Ureter (tissue), 1 donor: ENCODE measurements around the gene CNTNAP5. TPM values are rescaled to one million over a fixed set of nuclear protein-coding genes. Genes with fewer than 3 reads are reported as not detected.

Source experiments
- DNase-seq: peaks from one replicate; pipeline ENCODE4 v3.0.0-alpha.2; 2020; ENCODE audit warnings: low spot score
- total RNA-seq: library from RNA; stranded (reverse); gene quantifications from one replicate; pipeline ENCODE4 v1.2.4, GENCODE V29; 2023
- donor health status: DM: yes; HTN: yes; CAD: no.

Gene CNTNAP5
- 1.5 TPM for total RNA-seq

- peak; percentile 57 for DNase-seq
Observed at GRCh38 chr2:124025171-124025580, at the start of gene CNTNAP5. TSS of gene CNTNAP5 (plus strand) at chr2:124025287. CDS start at chr2:124025651, 364 bp downstream.

- DNase-seq, result no peak
Observed at GRCh38 chr2:123976054-123976648, 48.9 kb upstream of the CNTNAP5 start.

GRCh38 chr2:123993728-123994323, 31.3 kb upstream of the CNTNAP5 start:
- DNase-seq, result peak; percentile 44

GRCh38 chr2:123999681-124000080, 25.4 kb upstream of the CNTNAP5 start:
- DNase-seq, result no peak

- DNase-seq, result no peak
Observed at GRCh38 chr2:124001696-124002430, 23.2 kb upstream of the CNTNAP5 start.

DNA sequence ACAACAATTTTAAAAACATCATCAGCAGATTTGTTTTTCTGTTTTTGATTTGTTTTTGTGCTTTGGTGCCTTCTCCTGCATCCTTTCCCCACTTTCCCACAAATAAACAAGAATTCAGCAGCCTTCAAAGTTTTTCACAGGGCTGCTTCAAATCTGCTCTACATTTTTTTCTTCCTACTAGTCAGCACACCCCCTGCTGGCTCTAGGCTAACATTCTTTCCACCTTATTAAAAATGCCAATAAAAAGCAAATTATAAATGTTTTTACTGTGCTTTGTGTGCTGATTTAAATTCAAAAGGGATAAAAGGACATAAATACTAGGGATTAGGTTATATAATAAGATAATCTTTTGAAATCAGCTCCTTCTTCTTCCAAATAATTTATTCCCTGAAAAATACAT, 6.2 kb upstream of the CNTNAP5 start:
- no peak for DNase-seq

DNA sequence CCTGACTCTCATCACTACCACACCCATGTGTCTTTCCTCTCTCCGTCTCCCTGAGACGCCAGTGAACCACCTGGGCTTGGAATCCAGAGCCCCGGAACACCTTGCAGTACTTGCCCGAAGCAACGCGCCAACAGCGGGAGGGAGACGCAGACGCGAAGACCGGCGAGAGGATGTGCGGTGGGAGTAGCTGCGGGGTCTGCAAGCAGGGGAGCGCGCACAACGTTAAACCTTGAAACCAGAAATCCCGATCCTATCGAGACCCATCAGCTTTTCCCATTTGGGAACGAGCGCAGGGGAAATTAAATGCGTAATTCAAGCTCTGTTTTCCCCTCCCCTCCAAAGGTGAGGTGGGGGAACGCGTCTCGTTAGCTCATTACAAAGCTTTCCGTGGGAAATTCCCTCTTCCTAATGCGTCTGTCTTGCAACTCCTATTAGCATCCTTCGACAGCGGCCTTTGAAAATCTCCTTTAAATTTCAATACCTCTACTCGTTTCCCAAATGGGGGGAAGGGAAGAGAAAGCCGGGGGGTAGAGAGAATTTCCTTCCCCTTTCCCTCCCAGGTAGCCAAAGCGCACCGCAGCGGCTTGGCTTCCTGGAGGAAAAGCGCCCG, 421 bp upstream of the CNTNAP5 start:
- no peak for DNase-seq

DNA sequence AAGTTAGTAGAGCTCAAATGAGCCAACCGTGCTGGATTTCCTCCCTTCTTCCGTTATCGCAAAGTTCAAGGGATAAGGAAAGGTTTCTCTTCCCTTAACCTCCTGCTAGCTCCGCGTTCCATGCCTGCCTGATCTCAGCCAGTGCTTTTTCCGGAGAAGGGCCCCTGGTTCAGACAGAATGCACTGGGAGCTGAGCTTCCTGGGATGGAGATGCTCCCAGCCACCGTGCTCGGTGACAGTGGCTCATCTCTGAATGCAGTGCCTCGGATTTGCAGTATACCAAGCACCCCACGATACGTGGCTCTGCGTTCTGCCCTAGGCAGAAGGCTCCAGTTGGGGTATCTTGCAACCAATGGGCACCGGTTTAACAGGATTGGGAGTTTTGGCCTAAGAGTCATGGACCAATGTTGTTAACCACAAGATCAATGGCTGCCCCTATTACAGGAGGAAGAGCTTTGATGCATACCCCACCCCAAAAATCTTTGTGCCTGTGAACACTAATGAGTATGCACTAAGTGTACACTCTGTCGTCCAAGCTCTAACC, 876 bp downstream of the CNTNAP5 start:
- no peak for DNase-seq

DNA sequence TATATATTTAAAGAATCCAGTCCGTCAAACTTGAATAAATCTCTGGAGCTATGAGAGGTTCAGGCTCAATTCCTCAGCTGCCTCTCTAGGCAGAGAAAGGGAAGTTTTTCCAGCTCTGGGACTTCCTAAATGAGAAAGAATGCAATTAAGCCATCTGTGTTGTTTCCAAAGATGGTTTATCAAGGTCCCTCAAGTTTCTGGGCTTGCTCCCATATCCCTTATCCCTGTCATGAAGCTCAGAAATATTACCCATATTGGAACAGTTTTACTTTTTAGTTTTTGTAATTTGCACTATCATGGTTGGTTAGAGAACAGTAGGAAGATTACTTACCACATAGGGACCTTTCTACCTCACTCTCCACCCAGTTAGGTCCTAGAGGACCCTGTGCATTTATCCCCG, 1.4 kb downstream of the CNTNAP5 start:
- DNase-seq, result no peak

GRCh38 chr2:124027182-124027581, 2.1 kb downstream of the CNTNAP5 start:
- DNase-seq, result no peak

DNA sequence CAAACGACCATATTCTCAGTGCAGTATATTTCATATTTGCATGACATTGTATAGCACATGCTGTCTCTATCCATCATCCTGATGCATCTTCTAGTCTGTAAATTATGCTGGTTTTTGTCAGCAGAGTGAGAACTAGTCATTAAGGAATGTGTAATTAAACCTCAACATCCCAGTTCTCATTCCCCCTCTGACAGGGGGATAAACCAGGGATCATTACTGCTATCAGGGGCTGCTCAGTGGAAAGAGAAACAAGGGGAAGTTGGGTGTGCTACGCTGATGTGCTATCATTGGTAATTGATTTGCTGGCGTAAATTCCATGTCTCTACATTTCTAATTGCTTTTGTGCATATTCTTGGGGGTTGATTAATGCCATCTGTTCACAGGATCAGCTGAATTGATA, 7.7 kb downstream of the CNTNAP5 start:
- DNase-seq, result no peak

GRCh38 chr2:124034265-124034664, 9.2 kb downstream of the CNTNAP5 start:
- DNase-seq, result no peak

GRCh38 chr2:124035001-124035400, 9.9 kb downstream of the CNTNAP5 start:
- DNase-seq, result no peak

GRCh38 chr2:124039032-124039431, 13.9 kb downstream of the CNTNAP5 start:
- no peak for DNase-seq

DNA sequence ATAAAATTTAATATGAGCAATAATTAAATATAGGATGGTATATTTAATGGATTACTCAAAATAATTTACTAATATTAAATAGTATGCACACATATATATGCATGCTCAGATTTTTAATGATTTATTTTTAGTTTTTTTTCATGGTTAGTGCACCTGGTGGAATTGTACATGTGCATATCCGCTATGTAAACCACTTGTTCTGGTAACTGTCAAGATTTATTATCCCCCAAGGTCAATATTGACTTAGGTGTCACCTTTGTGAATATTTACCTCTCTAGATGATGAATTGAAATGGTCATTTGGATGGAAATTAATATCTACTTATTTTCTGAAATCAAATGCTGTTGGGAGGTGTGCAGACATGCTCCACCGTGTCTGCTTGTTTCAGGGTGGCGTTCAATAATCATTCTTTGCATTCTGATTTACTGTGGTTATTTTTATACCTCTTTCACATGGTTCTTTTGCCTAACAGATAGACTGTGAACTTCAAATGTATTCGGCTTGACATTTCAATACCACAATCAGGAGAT, 14.7 kb downstream of the CNTNAP5 start:
- no peak for DNase-seq

DNA sequence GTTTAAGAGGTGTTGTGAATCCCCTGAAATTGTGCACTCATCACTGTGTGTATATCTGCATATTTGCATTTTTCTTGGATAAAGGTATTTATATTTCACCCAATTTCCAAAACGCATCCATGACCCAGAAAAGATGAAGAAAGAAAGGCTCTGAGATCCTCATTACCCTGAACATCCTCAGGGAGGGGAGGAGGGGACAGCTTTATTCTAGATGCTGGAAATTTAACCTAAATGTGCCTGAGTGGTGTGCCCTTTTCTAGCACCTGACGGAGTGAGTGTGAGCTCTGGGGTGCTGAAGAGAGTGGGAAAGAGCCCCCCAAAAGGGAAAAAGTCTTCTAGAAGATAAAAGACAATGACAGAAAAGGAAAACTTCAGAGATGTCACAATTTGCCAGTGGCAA, 20.8 kb downstream of the CNTNAP5 start:
- no peak for DNase-seq

DNA sequence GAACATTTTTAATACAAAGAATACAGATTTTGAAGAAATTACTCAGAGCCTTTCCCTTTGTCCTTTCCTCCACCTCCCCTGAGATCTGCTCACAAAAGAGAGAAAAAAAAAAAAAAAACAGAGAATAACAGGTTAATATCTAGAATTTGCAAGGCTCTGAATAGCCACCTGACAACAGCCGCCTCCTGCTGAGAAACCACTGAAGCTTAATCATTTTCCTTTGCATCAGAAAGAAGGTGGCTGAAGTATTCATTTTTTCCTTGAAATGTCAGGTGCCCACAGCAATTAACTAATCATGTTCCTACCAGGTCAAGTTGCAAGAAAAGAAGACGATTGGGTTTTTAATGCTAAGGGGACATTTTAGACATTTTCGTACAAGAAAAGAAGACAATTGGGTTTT, 21.2 kb downstream of the CNTNAP5 start:
- DNase-seq, result no peak

DNA sequence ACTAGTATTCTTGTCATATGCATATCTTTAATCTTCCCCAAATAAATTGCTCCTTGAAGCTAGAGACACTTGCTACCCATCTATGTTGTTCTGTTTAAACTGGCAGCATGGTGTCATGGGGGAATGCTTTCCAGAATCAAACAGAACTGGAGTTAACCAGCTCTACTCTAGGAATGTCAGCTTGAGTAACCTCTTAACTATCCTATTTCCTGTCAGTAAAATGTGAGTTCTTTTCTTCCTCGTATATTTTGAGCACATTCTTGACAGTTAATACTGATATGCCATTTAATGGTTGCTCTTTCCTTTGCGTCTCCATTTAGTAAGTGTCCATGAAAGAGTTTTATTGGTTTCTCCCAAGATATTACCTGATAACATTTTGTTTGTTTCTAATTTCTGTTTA, 23.0 kb downstream of the CNTNAP5 start:
- no peak for DNase-seq

DNA sequence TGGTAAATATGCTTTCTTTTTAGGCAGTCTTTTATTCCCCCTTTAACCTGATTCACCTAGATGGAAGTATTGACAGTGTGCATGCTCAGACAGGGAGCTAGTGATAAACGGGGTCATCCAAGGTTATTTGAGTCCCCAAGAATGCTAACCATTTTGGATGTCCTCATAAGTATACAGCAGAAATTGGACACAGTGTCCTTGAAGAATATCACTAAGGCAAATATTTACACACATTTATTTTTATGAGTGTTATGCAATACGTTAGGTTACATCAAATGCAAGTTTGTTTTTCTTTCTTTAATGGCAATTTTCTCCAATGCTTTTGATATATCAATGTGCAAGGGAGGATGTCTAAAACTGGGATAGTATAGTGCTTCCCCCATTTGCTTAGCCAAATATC, 23.6 kb downstream of the CNTNAP5 start:
- no peak for DNase-seq

- no peak for DNase-seq
Observed at GRCh38 chr2:124049136-124049535, 24.0 kb downstream of the CNTNAP5 start.

- DNase-seq, result no peak
Observed at GRCh38 chr2:124050833-124051497, 25.9 kb downstream of the CNTNAP5 start.

GRCh38 chr2:124053796-124054195, 28.7 kb downstream of the CNTNAP5 start:
- DNase-seq, result no peak
